Stimulated activated CD4-positive, alpha-beta T cell treated with anti-CD3 and anti-CD28 coated beads, Interleukin-4, amount 100 ng/mL, for 24 hours (primary cell): ENCODE results near the gene CUL9.

Experiments used
- DNase-seq: peaks from one replicate; pipeline ENCODE4 v3.0.0-alpha.2; 2020

Gene CUL9

GRCh38 chr6:43173591-43174262 lies 8.3 kb upstream of the CUL9 start:
- no peak for DNase-seq

GRCh38 chr6:43174263-43175112 lies 7.5 kb upstream of the CUL9 start:
- DNase-seq: peak; percentile 95

- no peak for DNase-seq
These were observed 6.1 kb upstream of the CUL9 start for GRCh38 chr6:43175676-43176422.

GRCh38 chr6:43176423-43176786 lies 5.6 kb upstream of the CUL9 start:
- no peak for DNase-seq

- no peak for DNase-seq
These were observed 3.8 kb upstream of the CUL9 start for GRCh38 chr6:43178150-43178549.

- DNase-seq: no peak
These were observed 2.8 kb upstream of the CUL9 start for GRCh38 chr6:43178951-43179830.

- no peak for DNase-seq
These were observed 1.9 kb upstream of the CUL9 start for GRCh38 chr6:43180058-43180457.

GRCh38 chr6:43180985-43181384 lies 1.0 kb upstream of the CUL9 start:
- DNase-seq: no peak

- no peak for DNase-seq
These were observed 415 bp upstream of the CUL9 start for GRCh38 chr6:43181621-43181941.

GRCh38 chr6:43183441-43183840 lies 1.4 kb downstream of the CUL9 start:
- no peak for DNase-seq

- DNase-seq: no peak
These were observed 2.4 kb downstream of the CUL9 start for GRCh38 chr6:43184268-43184985.

- no peak for DNase-seq
These were observed 3.5 kb downstream of the CUL9 start for GRCh38 chr6:43185391-43185985.

GRCh38 chr6:43186019-43186418 lies 4.0 kb downstream of the CUL9 start:
- no peak for DNase-seq

- DNase-seq: no peak
These were observed 4.7 kb downstream of the CUL9 start for GRCh38 chr6:43186706-43187105.

- no peak for DNase-seq
These were observed 5.8 kb downstream of the CUL9 start for GRCh38 chr6:43187821-43188220.

- DNase-seq: no peak
These were observed 6.4 kb downstream of the CUL9 start for GRCh38 chr6:43188426-43188825.

GRCh38 chr6:43189776-43190304 lies 7.8 kb downstream of the CUL9 start:
- DNase-seq: no peak

- DNase-seq: no peak
These were observed 10.9 kb downstream of the CUL9 start for GRCh38 chr6:43192911-43193310.

- DNase-seq: no peak
These were observed 11.9 kb downstream of the CUL9 start for GRCh38 chr6:43193929-43194328.

GRCh38 chr6:43196337-43196736 lies 14.3 kb downstream of the CUL9 start:
- DNase-seq: no peak

- DNase-seq: no peak
These were observed 17.9 kb downstream of the CUL9 start for GRCh38 chr6:43199912-43200311.

GRCh38 chr6:43200541-43200940 lies 18.5 kb downstream of the CUL9 start:
- no peak for DNase-seq
